ENCODE measurements around the gene KIF16B.
"Not testable (repeated sequence)": the region's sequence is repeated elsewhere in the genome, so short reads cannot be mapped to it uniquely, and the experiment has no call there.

The KIF16B gene

GRCh38 chr20:16441546-16442164 lies 131.6 kb downstream of the KIF16B start:
- no peak overlapping the region for H3K4me3 ChIP-seq (ENCODE audit: low read depth, low read length)

- no peak overlapping the region for H3K4me3 ChIP-seq (ENCODE audit: low read depth, low read length)
These were observed 132.6 kb downstream of the KIF16B start for GRCh38 chr20:16440686-16441085.

GRCh38 chr20:16439540-16439939 lies 133.7 kb downstream of the KIF16B start:
- not testable (repeated sequence) for H3K4me3 ChIP-seq (ENCODE audit: low read depth, low read length)

- no peak overlapping the region for H3K4me3 ChIP-seq (ENCODE audit: low read depth, low read length)
These were observed 135.1 kb downstream of the KIF16B start for GRCh38 chr20:16438100-16438499.

GRCh38 chr20:16437387-16437996 lies 135.8 kb downstream of the KIF16B start:
- no peak overlapping the region for H3K4me3 ChIP-seq (ENCODE audit: low read depth, low read length)

DNA sequence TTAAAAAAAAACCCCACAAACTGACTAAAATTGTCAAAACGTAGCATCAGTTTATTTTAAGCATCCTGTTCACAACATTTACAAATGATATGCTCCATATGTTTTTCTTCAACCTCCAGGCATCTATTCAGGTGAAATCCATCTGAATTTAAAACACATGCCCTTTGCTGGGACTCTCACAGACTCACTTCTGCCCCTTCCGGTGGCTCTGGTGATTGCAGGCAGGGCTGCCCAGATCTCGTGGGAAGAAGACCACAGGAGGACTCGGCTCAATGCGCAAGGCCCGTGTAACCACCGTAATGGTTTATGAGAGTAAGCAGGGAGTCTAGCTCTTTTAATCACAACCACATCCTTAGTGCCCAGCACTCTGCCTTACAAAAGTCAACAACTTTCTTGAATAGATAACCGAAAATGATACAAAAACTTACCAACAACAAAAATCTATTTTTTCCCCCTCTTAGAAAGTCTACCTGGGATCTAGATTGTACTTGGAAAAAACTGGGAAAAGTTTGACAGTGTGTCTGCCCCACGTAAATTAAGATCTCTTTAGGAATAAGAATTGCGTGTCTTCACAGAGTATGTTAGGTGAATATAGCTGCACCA lies 139.1 kb downstream of the KIF16B start:
- H3K4me3 ChIP-seq (ENCODE audit: low read depth, low read length) = no peak overlapping the region

- no peak overlapping the region for H3K4me3 ChIP-seq (ENCODE audit: low read depth, low read length)
These were observed 140.0 kb downstream of the KIF16B start for GRCh38 chr20:16433293-16433580.

- no peak overlapping the region for H3K4me3 ChIP-seq (ENCODE audit: low read depth, low read length)
These were observed 140.6 kb downstream of the KIF16B start for GRCh38 chr20:16432466-16433292.

DNA sequence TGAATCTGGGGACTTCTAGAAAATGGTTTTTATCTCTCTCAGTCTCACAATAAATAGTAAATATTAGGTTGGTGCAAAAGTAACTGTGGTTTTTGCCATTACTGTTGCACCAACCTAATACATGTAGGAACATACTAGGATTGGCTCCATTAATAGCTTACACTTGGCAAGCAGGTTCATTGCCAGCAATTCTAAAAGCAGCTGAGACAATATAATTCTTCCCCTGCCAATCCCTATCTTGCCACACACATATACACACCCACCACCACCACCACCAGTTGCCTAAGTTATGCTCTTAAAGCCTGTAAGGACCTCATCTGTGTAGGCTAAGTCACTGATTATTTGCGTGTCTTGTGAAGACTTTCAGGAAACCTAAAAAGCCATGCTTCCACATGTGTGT lies 145.1 kb downstream of the KIF16B start:
- no peak overlapping the region for H3K4me3 ChIP-seq (ENCODE audit: low read depth, low read length)

GRCh38 chr20:16427571-16427970 lies 145.7 kb downstream of the KIF16B start:
- H3K4me3 ChIP-seq (ENCODE audit: low read depth, low read length) = no peak overlapping the region

DNA sequence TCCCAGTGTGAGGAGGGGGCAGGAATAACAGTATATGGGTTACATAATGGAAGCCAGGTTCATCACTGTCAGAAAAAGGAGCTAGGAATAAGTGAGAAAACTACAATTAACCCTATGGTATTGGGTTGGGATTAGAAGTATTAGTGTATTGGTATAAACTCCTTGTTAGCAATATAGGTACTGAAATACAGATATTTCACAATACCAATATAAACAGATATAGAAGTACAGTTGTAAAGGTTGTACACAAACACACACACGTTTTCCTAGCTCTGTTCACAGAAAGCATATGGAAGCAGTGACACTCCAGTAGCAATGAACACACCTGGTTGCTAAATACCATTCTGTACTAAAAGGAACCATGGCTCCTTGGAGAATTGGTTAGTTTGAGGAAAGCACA lies 148.5 kb downstream of the KIF16B start:
- no peak overlapping the region for H3K4me3 ChIP-seq (ENCODE audit: low read depth, low read length)

GRCh38 chr20:16423311-16424212 lies 149.7 kb downstream of the KIF16B start:
- no peak overlapping the region for H3K4me3 ChIP-seq (ENCODE audit: low read depth, low read length)

- H3K4me3 ChIP-seq (ENCODE audit: low read depth, low read length) = no peak overlapping the region
These were observed 154.0 kb downstream of the KIF16B start for GRCh38 chr20:16419138-16419715.

GRCh38 chr20:16418616-16419015 lies 154.6 kb downstream of the KIF16B start:
- H3K4me3 ChIP-seq (ENCODE audit: low read depth, low read length) = no peak overlapping the region

DNA sequence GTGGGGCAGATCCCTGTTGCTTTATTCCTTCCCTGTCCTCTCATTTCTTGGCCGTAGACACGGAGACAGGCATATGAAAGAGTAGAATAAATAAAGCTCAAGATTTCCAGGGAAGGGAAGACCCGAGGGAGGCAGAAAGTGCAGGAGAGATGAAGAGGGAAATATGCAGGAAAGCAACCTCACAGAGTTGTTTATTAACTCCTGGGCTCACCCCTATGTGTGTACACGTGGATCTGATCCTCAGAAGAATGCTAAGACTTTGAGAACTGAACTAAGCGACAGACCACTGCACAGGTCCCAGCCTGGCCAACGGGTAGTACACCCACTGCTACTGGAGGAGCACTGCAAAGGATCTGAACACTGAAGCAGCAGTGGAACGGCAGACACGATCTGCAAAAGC lies 156.2 kb downstream of the KIF16B start:
- H3K4me3 ChIP-seq (ENCODE audit: low read depth, low read length) = no peak overlapping the region

- H3K4me3 ChIP-seq (ENCODE audit: low read depth, low read length) = no peak overlapping the region
These were observed 157.9 kb downstream of the KIF16B start for GRCh38 chr20:16415071-16416053.

GRCh38 chr20:16412906-16413305 lies 160.3 kb downstream of the KIF16B start:
- no peak overlapping the region for H3K4me3 ChIP-seq (ENCODE audit: low read depth, low read length)

DNA sequence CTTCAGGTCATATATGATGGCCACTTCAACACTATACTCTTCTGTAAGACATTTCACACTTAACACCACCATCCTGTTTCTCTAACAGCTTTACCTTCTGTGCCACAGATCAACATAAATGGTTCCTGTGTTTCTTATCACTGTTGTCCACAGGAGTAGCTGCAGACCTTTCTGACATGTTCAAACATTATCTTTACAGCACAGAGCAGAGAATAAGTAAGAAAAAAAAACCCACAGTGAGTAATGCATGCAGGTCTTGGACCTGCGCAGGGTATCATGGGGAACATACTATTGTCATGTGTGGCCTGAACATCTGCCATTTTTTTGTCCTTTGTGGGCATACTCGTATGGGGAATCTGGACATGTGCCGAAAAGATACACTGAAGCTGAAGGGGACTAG lies 161.9 kb downstream of the KIF16B start:
- H3K4me3 ChIP-seq (ENCODE audit: low read depth, low read length) = no peak overlapping the region

- no peak overlapping the region for H3K4me3 ChIP-seq (ENCODE audit: low read depth, low read length)
These were observed 162.6 kb downstream of the KIF16B start for GRCh38 chr20:16410626-16411025.

Data from iPS-11a (cell line).